Kidney epithelial cell (primary cell): ENCODE results near the gene KCTD8. TPM values are rescaled to one million over a fixed set of nuclear protein-coding genes. Genes with fewer than 3 reads are reported as not detected.

ENCODE experiments used
- DNase-seq: peaks from one replicate; pipeline ENCODE4 v3.0.0-alpha.2; 2010; ENCODE audit warnings: low read depth
- H3K27me3 ChIP-seq: 2 replicates; pipeline ENCODE4 v1.6.0; 2011; ENCODE audit warnings: low read length; ENCODE audit not compliant: control insufficient read depth, insufficient read depth
- H3K36me3 ChIP-seq: 2 replicates; pipeline ENCODE4 v1.5.1; 2011; ENCODE audit warnings: low read length; ENCODE audit not compliant: control insufficient read depth, insufficient read depth
- H3K4me3 ChIP-seq: 2 replicates; pipeline ENCODE4 v1.5.1; 2011; ENCODE audit warnings: low read depth, mild to moderate bottlenecking, control low read depth, low read length
- total RNA-seq: library from RNA; depleted of rRNA; stranded (reverse); fragments of >200 nt; gene quantifications from 2 replicates; pipeline ENCODE4 v1.2.3, GENCODE V29; 2015
- TF ChIP-seq, protein P1 (sequence below): IDR thresholded peaks from 2 replicates; pipeline ENCODE4 v1.5.1; 2011; ENCODE audit warnings: mild to moderate bottlenecking, moderate library complexity, low read length, control low read depth, inconsistent platforms; ENCODE audit not compliant: insufficient read depth, poor library complexity, severe bottlenecking

KCTD8 gene
- total RNA-seq, result 0.96 and 4.8 TPM in 2 replicates

DNA sequence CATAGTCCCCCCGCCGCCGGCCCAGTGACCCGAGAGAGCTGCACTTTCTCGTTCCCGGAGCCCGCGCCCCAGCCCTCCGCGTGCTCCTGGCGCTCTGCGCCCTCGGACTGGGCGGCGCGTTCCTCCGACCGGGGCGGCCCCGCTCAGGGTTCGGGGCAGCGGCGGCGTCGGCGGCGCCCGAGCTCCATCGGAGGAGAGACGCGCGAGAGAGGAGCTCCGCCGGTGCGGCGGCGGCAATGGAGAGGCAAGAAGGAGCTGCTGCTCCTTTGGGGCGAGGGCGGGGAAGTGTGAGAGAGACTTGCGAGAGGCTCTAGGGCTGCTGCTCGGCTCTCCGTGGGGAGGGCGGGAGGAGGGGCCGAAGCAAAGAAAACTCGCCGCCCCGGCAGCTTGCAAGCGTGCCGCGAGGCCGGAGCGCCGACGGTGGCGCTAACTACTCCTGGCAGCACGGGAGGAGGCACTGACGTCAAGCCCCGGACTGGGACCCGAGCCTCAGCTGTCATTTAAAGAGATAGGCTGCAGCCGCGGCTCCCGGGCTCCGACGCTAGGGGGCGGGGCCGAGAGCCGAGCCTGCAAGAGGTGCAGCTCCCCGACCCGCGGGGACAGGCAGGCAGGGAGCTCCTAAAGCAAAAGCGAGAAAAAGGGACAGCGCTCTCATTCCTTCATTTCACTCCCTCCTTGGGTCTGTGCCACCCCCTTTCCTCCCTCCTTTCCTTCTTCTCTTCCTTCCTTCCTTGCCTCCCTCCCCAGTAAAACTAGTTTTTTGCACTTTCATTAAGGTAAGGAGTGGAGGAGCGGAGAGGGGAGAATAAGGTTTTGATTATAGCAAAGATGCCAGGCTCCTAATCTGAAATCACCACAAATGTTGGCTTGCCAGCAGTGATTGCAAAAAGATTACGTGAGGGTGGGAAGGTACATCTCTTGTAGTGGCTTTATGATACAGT, at the start of gene KCTD8:
KCTD8 (minus strand) TSS at position 289 of the 941 bp plus-strand sequence.
- TF ChIP-seq, protein P1, sequence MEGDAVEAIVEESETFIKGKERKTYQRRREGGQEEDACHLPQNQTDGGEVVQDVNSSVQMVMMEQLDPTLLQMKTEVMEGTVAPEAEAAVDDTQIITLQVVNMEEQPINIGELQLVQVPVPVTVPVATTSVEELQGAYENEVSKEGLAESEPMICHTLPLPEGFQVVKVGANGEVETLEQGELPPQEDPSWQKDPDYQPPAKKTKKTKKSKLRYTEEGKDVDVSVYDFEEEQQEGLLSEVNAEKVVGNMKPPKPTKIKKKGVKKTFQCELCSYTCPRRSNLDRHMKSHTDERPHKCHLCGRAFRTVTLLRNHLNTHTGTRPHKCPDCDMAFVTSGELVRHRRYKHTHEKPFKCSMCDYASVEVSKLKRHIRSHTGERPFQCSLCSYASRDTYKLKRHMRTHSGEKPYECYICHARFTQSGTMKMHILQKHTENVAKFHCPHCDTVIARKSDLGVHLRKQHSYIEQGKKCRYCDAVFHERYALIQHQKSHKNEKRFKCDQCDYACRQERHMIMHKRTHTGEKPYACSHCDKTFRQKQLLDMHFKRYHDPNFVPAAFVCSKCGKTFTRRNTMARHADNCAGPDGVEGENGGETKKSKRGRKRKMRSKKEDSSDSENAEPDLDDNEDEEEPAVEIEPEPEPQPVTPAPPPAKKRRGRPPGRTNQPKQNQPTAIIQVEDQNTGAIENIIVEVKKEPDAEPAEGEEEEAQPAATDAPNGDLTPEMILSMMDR, result peak; percentile 81
- peak; percentile 34 for DNase-seq
- Histone ChIP-seq H3K27me3 (peaks cover 32% of the 10 kb centered on the region), H3K4me3 (peak within 1 kb of the TSS; percentile 38), H3K36me3 (no peaks in the 10 kb centered on the region)

DNA sequence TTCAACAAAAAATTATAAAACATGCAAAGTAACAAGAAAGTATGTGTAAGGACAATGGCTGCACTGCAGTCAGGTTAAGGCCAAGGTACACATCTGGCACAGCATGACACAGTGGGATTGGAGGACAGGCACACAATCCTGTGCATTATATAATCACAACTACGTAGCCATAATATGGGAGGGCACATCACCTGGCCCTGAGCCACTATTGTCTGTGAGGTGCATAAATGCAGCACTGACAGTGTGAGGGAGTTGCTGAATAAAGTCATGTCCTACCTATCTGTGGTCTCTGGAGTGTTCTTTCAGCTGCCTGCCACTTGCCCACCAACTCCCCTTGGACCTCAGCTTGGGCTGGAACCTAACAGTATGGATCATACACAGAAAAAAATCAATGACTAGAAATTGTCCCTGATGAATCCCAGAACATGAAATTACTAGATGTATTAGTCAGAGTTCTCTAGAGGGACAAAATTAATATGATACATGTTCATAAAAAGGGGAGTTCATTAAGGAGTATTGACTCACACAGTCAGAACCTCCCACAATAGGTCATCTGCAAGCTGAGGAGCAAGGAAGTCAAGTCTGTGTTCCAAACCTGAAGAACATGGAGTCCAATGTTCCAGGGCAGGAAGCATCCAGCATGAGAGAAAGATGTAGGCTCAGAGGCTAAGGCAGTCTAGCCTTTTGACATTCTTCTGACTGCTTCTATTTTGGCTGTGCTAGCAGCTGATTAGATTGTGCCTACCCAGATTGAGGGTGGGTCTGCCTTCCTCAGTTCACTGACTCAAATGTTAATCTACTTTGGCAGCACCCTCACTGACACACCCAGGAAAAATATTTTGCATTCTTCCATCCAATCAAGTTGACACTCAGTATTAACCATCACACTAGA, 46.4 kb upstream of the KCTD8 start:
- TF ChIP-seq, protein P1, result no peak
- Histone ChIP-seq H3K36me3 (no peaks in the 10 kb centered on the region), H3K4me3 (no peak overlapping the region), H3K27me3 (no peaks in the 10 kb centered on the region)
- DNase-seq, result no peak

GRCh38 chr4:44493924-44494323, 45.3 kb upstream of the KCTD8 start:
- Histone ChIP-seq H3K27me3 (no peaks in the 10 kb centered on the region), H3K36me3 (no peaks in the 10 kb centered on the region), H3K4me3 (no peak overlapping the region)
- TF ChIP-seq, protein P1, result peak; percentile 47
- no peak for DNase-seq

- DNase-seq, result no peak
- Histone ChIP-seq H3K4me3 (no peak overlapping the region), H3K36me3 (no peaks in the 10 kb centered on the region), H3K27me3 (no peaks in the 10 kb centered on the region)
- TF ChIP-seq, protein P1, result no peak
Measured at GRCh38 chr4:44487341-44487740, 38.7 kb upstream of the KCTD8 start.

DNA sequence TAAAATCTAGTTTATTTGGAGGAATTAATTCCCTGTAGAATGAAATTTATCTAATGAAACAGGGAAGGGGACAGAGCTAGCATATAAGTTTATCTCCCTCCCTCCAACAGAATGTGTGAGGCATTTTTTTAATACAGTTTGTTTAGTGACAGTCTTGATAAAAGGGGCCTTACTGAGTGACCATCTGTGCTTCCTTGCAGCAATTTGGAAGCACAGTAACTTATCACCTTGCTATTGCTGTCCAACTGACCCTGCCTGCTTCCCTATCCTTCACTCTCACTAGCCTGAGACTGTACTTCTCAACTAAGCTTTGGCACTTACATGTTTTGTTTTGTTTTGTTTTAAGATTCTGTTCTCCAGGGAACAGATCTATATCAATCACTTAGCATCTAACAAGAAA, 31.1 kb upstream of the KCTD8 start:
- H3K4me3 ChIP-seq, result no peak overlapping the region
- no peaks in the 10 kb centered on the region for H3K27me3 ChIP-seq
- TF ChIP-seq, protein P1, result no peak
- H3K36me3 ChIP-seq, result no peaks in the 10 kb centered on the region
- no peak for DNase-seq
